Measurements from ENCODE around the gene GNAL.
"Not testable (repeated sequence)": the region's sequence is repeated elsewhere in the genome, so short reads cannot be mapped to it uniquely, and the experiment has no call there.

Gene GNAL

GRCh38 chr18:11669271-11669947 lies 19.7 kb upstream of the GNAL start:
- DNase-seq (ENCODE audit: low spot score): no peak

GRCh38 chr18:11669948-11670275 lies 19.2 kb upstream of the GNAL start:
- no peak for DNase-seq (ENCODE audit: low spot score)

- no peak for DNase-seq (ENCODE audit: low spot score)
Measured at GRCh38 chr18:11671156-11671555, 17.9 kb upstream of the GNAL start.

GRCh38 chr18:11672198-11672597 lies 16.9 kb upstream of the GNAL start:
- no peak for DNase-seq (ENCODE audit: low spot score)

- no peak for DNase-seq (ENCODE audit: low spot score)
Measured at GRCh38 chr18:11672846-11673454, 16.1 kb upstream of the GNAL start.

- no peak for DNase-seq (ENCODE audit: low spot score)
Measured at GRCh38 chr18:11673560-11673959, 15.5 kb upstream of the GNAL start.

- no peak for DNase-seq (ENCODE audit: low spot score)
Measured at GRCh38 chr18:11674119-11674518, 14.9 kb upstream of the GNAL start.

GRCh38 chr18:11676386-11676785 lies 12.7 kb upstream of the GNAL start:
- DNase-seq (ENCODE audit: low spot score): no peak

GRCh38 chr18:11676867-11677266 lies 12.2 kb upstream of the GNAL start:
- peak; percentile 2 for DNase-seq (ENCODE audit: low spot score)

- no peak for DNase-seq (ENCODE audit: low spot score)
Measured at GRCh38 chr18:11678211-11678610, 10.9 kb upstream of the GNAL start.

- DNase-seq (ENCODE audit: low spot score): peak; percentile 48
Measured at GRCh38 chr18:11689669-11690565, 853 bp downstream of the GNAL start.

GRCh38 chr18:11690660-11691059 lies 1.6 kb downstream of the GNAL start:
- not testable (repeated sequence) for DNase-seq (ENCODE audit: low spot score)

- no peak for DNase-seq (ENCODE audit: low spot score)
Measured at GRCh38 chr18:11695736-11696135, 6.7 kb downstream of the GNAL start.

GRCh38 chr18:11696451-11696850 lies 7.4 kb downstream of the GNAL start:
- no peak for DNase-seq (ENCODE audit: low spot score)

GRCh38 chr18:11700876-11701275 lies 11.8 kb downstream of the GNAL start:
- no peak for DNase-seq (ENCODE audit: low spot score)

GRCh38 chr18:11710578-11710977 lies 21.5 kb downstream of the GNAL start:
- DNase-seq (ENCODE audit: low spot score): no peak

- no peak for DNase-seq (ENCODE audit: low spot score)
Measured at GRCh38 chr18:11713756-11714155, 24.7 kb downstream of the GNAL start.

- no peak for DNase-seq (ENCODE audit: low spot score)
Measured at GRCh38 chr18:11714244-11714918, 25.3 kb downstream of the GNAL start.

- DNase-seq (ENCODE audit: low spot score): not testable (repeated sequence)
Measured at GRCh38 chr18:11716767-11717315, 27.8 kb downstream of the GNAL start.

GRCh38 chr18:11719050-11719449 lies 30.0 kb downstream of the GNAL start:
- DNase-seq (ENCODE audit: low spot score): no peak

GRCh38 chr18:11719621-11720020 lies 30.6 kb downstream of the GNAL start:
- DNase-seq (ENCODE audit: low spot score): no peak

GRCh38 chr18:11721720-11722119 lies 32.7 kb downstream of the GNAL start:
- DNase-seq (ENCODE audit: low spot score): peak; percentile 6

Data from kidney tubule cell (primary cell).